MM.1S (cell line): ENCODE results near the gene BCL11B.

Experiments
- CTCF ChIP-seq: fragments of 300-600 bp; sonication (generic); IDR thresholded peaks from 2 replicates; pipeline ENCODE4 v1.5.1; 2016; ENCODE audit warnings: antibody characterized with exemption, low read length, mixed read lengths
- EZH2 ChIP-seq: fragments of 300-600 bp; sonication (generic); optimal IDR thresholded peaks from 2 replicates; pipeline ENCODE3; 2017; ENCODE audit warnings: low read depth, mild to moderate bottlenecking, antibody characterized with exemption, low read length, mixed read lengths
- EZH2phosphoT487 ChIP-seq: fragments of 300-600 bp; sonication (generic); IDR thresholded peaks from 2 replicates; pipeline ENCODE4 v1.6.1; 2018; ENCODE audit warnings: antibody characterized with exemption, low read length

- TF ChIP-seq EZH2phosphoT487 (no peak), CTCF (no peak), EZH2 (no peak)
Measured at GRCh38 chr14:99216191-99216590, 55.8 kb downstream of the BCL11B start.
